HG03139 (cell line): ENCODE results near the gene PHYKPL.

Experiments
- ATAC-seq: cut with Tn5 transposase; IDR thresholded peaks from one replicate; pipeline ENCODE4 v1.9.1; 2021; ENCODE audit not compliant: unreplicated experiment

The PHYKPL gene

GRCh38 chr5:178192787-178193186, 39.8 kb downstream of the PHYKPL start:
- ATAC-seq = no peak

- no peak for ATAC-seq
Observed at GRCh38 chr5:178192244-178192643, 40.4 kb downstream of the PHYKPL start.

- no peak for ATAC-seq
Observed at GRCh38 chr5:178191661-178192060, 40.9 kb downstream of the PHYKPL start.

- no peak for ATAC-seq
Observed at GRCh38 chr5:178189433-178189832, 43.2 kb downstream of the PHYKPL start.

GRCh38 chr5:178187014-178187413, 45.6 kb downstream of the PHYKPL start, which contains the start of gene GMCL2:
Gene GMCL2, minus strand, starts transcription at chr5:178187371. Its CDS starts 72 bp downstream, at chr5:178187299.
- no peak for ATAC-seq

- ATAC-seq = no peak
Observed at GRCh38 chr5:178186427-178186826, 46.2 kb downstream of the PHYKPL start.

GRCh38 chr5:178182158-178182876, 50.3 kb downstream of the PHYKPL start:
- ATAC-seq = no peak

- no peak for ATAC-seq
Observed at GRCh38 chr5:178180141-178180863, 52.3 kb downstream of the PHYKPL start.

GRCh38 chr5:178177569-178177968, 55.0 kb downstream of the PHYKPL start:
- no peak for ATAC-seq

GRCh38 chr5:178176791-178177190, 55.8 kb downstream of the PHYKPL start:
- no peak for ATAC-seq

GRCh38 chr5:178174456-178174855, 58.1 kb downstream of the PHYKPL start:
- ATAC-seq = no peak

- no peak for ATAC-seq
Observed at GRCh38 chr5:178170455-178170854, 62.1 kb downstream of the PHYKPL start.

- ATAC-seq = no peak
Observed at GRCh38 chr5:178165581-178165980, 67.0 kb downstream of the PHYKPL start.

GRCh38 chr5:178163772-178164735, 68.5 kb downstream of the PHYKPL start:
- peak; percentile 94 for ATAC-seq

GRCh38 chr5:178162481-178162880, 70.1 kb downstream of the PHYKPL start:
- no peak for ATAC-seq

GRCh38 chr5:178160176-178160575, 72.4 kb downstream of the PHYKPL start:
- no peak for ATAC-seq
